WTC11 (cell line): Measurements from ENCODE around the gene CREB3L4. TPM values are rescaled to one million over a fixed set of nuclear protein-coding genes. Genes with fewer than 3 reads are reported as not detected.

ENCODE experiments used
- ATAC-seq: fragments of 200-7000 bp; cut with Tn5 transposase; 2 replicates; pipeline ENCODE4 v1.10.0; 2021; ENCODE audit warnings: mild to moderate bottlenecking, moderate library complexity
- CTCF ChIA-PET: fragments of 300-600 bp; sonication (Branson Sonifier 250); formaldehyde crosslinking; loops from one replicate; lab custom pipeline; 2021; ENCODE audit warnings: antibody characterized with exemption; lab: Charles Lee
- POLR2A ChIA-PET: fragments of 350-600 bp; sonication (Branson Sonifier 250); formaldehyde crosslinking; loops from one replicate; lab custom pipeline; 2021; ENCODE audit warnings: antibody characterized with exemption; lab: Charles Lee
- DNase-seq: peaks from one replicate; pipeline ENCODE4 v3.0.0; 2021; ENCODE audit warnings: low spot score
- H3K27ac Mint-ChIP-seq: 2 replicates; pipeline ENCODE4 v1.8.0; 2021; ENCODE audit warnings: mixed read lengths
- H3K27me3 Mint-ChIP-seq: 2 replicates; pipeline ENCODE4 v1.8.0; 2021; ENCODE audit warnings: low read depth, mild to moderate bottlenecking, moderate library complexity, mixed read lengths
- H3K36me3 Mint-ChIP-seq: 2 replicates; pipeline ENCODE4 v1.8.0; 2021; ENCODE audit warnings: mixed read lengths
- H3K4me1 Mint-ChIP-seq: 2 replicates; pipeline ENCODE4 v1.8.0; 2022; ENCODE audit warnings: mixed read lengths
- H3K4me3 Mint-ChIP-seq: 2 replicates; pipeline ENCODE4 v1.8.0; 2021; ENCODE audit warnings: mild to moderate bottlenecking, moderate library complexity, mixed read lengths
- H3K9me3 Mint-ChIP-seq: 2 replicates; pipeline ENCODE4 v1.8.0; 2021; ENCODE audit warnings: mixed read lengths
- CDX4 ChIP-seq: fragments of 250-450 bp; sonication (Bioruptor Pico); IDR thresholded peaks from 2 replicates; pipeline ENCODE4 v1.9.0; 2021; ENCODE audit warnings: moderate library complexity, mild to moderate bottlenecking, inconsistent platforms, borderline replicate concordance
- CREM ChIP-seq: sonication (generic); formaldehyde crosslinking; IDR thresholded peaks from 2 replicates; pipeline ENCODE4 v1.8.1; 2022; ENCODE audit warnings: mild to moderate bottlenecking, missing genetic modification reagents, moderate library complexity
- ELF4 ChIP-seq: sonication (generic); formaldehyde crosslinking; IDR thresholded peaks from 2 replicates; pipeline ENCODE4 v1.8.1; 2022; ENCODE audit warnings: low read depth, mild to moderate bottlenecking, moderate library complexity, missing genetic modification reagents
- EMX1 ChIP-seq: fragments of 250-450 bp; sonication (Bioruptor Pico); IDR thresholded peaks from 2 replicates; pipeline ENCODE4 v1.8.0; 2021; ENCODE audit warnings: mild to moderate bottlenecking
- ERG ChIP-seq: fragments of 250-450 bp; sonication (Bioruptor Pico); IDR thresholded peaks from 2 replicates; pipeline ENCODE4 v1.8.0; 2021; ENCODE audit warnings: mild to moderate bottlenecking
- FOXJ3 ChIP-seq: sonication (generic); formaldehyde crosslinking; IDR thresholded peaks from 2 replicates; pipeline ENCODE4 v1.9.0; 2021; ENCODE audit warnings: missing genetic modification reagents, mild to moderate bottlenecking, borderline replicate concordance
- JUN ChIP-seq: sonication (generic); formaldehyde crosslinking; IDR thresholded peaks from 2 replicates; pipeline ENCODE4 v1.8.0; 2023; ENCODE audit warnings: mild to moderate bottlenecking, missing genetic modification reagents
- MYBL2 ChIP-seq: sonication (generic); formaldehyde crosslinking; IDR thresholded peaks from 2 replicates; pipeline ENCODE4 v1.8.1; 2023; ENCODE audit warnings: mild to moderate bottlenecking, moderate library complexity, missing genetic modification reagents
- NFATC4 ChIP-seq: fragments of 250-450 bp; sonication (Bioruptor Pico); IDR thresholded peaks from 2 replicates; pipeline ENCODE4 v1.9.0; 2021; ENCODE audit warnings: mild to moderate bottlenecking
- NFE2L1 ChIP-seq: sonication (generic); formaldehyde crosslinking; IDR thresholded peaks from 2 replicates; pipeline ENCODE4 v1.8.1; 2023; ENCODE audit warnings: missing genetic modification reagents
- PRRX2 ChIP-seq: fragments of 250-450 bp; sonication (Bioruptor Pico); IDR thresholded peaks from 2 replicates; pipeline ENCODE4 v1.8.0; 2021; ENCODE audit warnings: mild to moderate bottlenecking
- SP1 ChIP-seq: sonication (generic); formaldehyde crosslinking; conservative IDR thresholded peaks from 2 replicates; pipeline ENCODE4 v1.8.1; 2022; ENCODE audit warnings: missing genetic modification reagents
- STAT6 ChIP-seq: sonication (generic); formaldehyde crosslinking; conservative IDR thresholded peaks from 2 replicates; pipeline ENCODE4 v1.8.1; 2023; ENCODE audit warnings: mild to moderate bottlenecking, low read depth, missing genetic modification reagents, moderate library complexity
- TP53 ChIP-seq: sonication (generic); formaldehyde crosslinking; IDR thresholded peaks from 2 replicates; pipeline ENCODE4 v1.8.1; 2023; ENCODE audit warnings: mild to moderate bottlenecking, missing genetic modification reagents
- ZNF512 ChIP-seq: sonication (generic); formaldehyde crosslinking; IDR thresholded peaks from 2 replicates; pipeline ENCODE4 v1.8.1; 2022; ENCODE audit warnings: missing genetic modification reagents, borderline replicate concordance
- total RNA-seq: library from RNA; stranded (reverse); gene quantifications from 3 replicates; pipeline ENCODE4 v1.2.3, GENCODE V29; 2021

Gene CREB3L4
- total RNA-seq, 1 experiment from 2014 or later = 33.1 TPM

- no peak for TF ChIP-seq STAT6 (CRISPR knock-in tag)
- no peak for TF ChIP-seq NFATC4
- no peak for TF ChIP-seq CREM (CRISPR knock-in tag)
- TF ChIP-seq, all 79 proteins: peak for 0
Measured at GRCh38 chr1:153984123-153984894, 16.6 kb downstream of the CREB3L4 start (continued).

- peaks cover 22% of the 10 kb centered on the region for H3K4me1 Mint-ChIP-seq
- TF ChIP-seq JUN (CRISPR knock-in tag) (no peak), ERG (no peak), SP1 (CRISPR knock-in tag) (no peak), EMX1 (no peak), NFATC4 (no peak), ELF4 (CRISPR knock-in tag) (no peak), TP53 (CRISPR knock-in tag) (no peak), PRRX2 (CRISPR knock-in tag) (no peak), ZNF512 (no peak), CDX4 (CRISPR knock-in tag) (no peak), MYBL2 (CRISPR knock-in tag) (no peak), FOXJ3 (CRISPR knock-in tag) (no peak), NFE2L1 (no peak)
- H3K36me3 Mint-ChIP-seq = peaks cover 26% of the 10 kb centered on the region
- no peaks in the 10 kb centered on the region for H3K27me3 Mint-ChIP-seq
- ChIA-PET CTCF (interaction anchor here (0.9 to 3.7 kb wide), 12 partner anchors 8 to 630 kb away, joined by 3 to 51 read pairs (median 10); partner anchors contain the start of genes CREB3L4, DENND4B, GATAD2B and JTB), POLR2A (interaction anchor here (1.1 to 2.9 kb wide), 5 partner anchors 8 to 39 kb away, joined by 4 to 31 read pairs (median 5); partner anchors contain the start of genes CREB3L4, DENND4B, JTB and SLC39A1)
- DNase-seq (no peak), ATAC-seq (peak; percentile 2; the same call in 1 of the 2 replicates)
- no peaks in the 10 kb centered on the region for H3K9me3 Mint-ChIP-seq
- peak overlapping the region; percentile 97 for H3K4me3 Mint-ChIP-seq
- H3K27ac Mint-ChIP-seq = peak overlapping the region; percentile 94
Measured at GRCh38 chr1:153985341-153985912, 17.7 kb downstream of the CREB3L4 start.
